Measurements from ENCODE around the gene MCF2.

GRCh38 chrX:139647597-139647996 is 60.4 kb downstream of the MCF2 start:
- no peak for TF ChIP-seq ATF7 (IDR thresholded peaks at IDR 0.05; ENCODE audit: low read depth)
- TF ChIP-seq SMC3 (IDR thresholded peaks at IDR 0.05; ENCODE audit: borderline replicate concordance, low read length), result no peak
- no peak for TF ChIP-seq CTCF (IDR thresholded peaks at IDR 0.05 in 2 of 3, conservative IDR thresholded peaks at IDR 0.05 in 1 of 3; ENCODE audit: control insufficient read depth in 2 of 3, extremely low read depth in 1 of 3, insufficient read depth in 1 of 3, low read depth in 3 of 3, low read length in 3 of 3)
- no peak for TF ChIP-seq MXI1 (IDR thresholded peaks at IDR 0.05; ENCODE audit: low read depth, low read length)
- no peak for TF ChIP-seq SIN3A (IDR thresholded peaks at IDR 0.05; ENCODE audit: low read depth, low read length)
